ENCODE measurements around the gene FGD6.
A peak's percentile ranks its signal among the peaks of the same experiment; 100 is the strongest.
"Not testable (repeated sequence)": the region's sequence is repeated elsewhere in the genome, so short reads cannot be mapped to it uniquely, and the experiment has no call there.

Gene FGD6

GRCh38 chr12:95217377-95218149 lies at the start of gene FGD6, which contains the start of gene VEZT:
Gene FGD6, minus strand, starts transcription at chr12:95217467. Its CDS starts 227 bp downstream, at chr12:95217240.
Gene VEZT, plus strand, starts transcription at chr12:95217807. Its CDS starts 44 bp downstream, at chr12:95217851.
- peak; percentile 98 for DNase-seq

GRCh38 chr12:95266254-95266653 lies 49.0 kb upstream of the FGD6 start:
- no peak for DNase-seq

- no peak for DNase-seq
Observed at GRCh38 chr12:95265765-95266164, 48.5 kb upstream of the FGD6 start.

- DNase-seq: no peak
Observed at GRCh38 chr12:95262808-95263207, 45.5 kb upstream of the FGD6 start.

- no peak for DNase-seq
Observed at GRCh38 chr12:95261109-95261508, 43.8 kb upstream of the FGD6 start.

- DNase-seq: no peak
Observed at GRCh38 chr12:95259368-95259767, 42.1 kb upstream of the FGD6 start.

- no peak for DNase-seq
Observed at GRCh38 chr12:95258803-95259202, 41.5 kb upstream of the FGD6 start.

GRCh38 chr12:95258151-95258550 lies 40.9 kb upstream of the FGD6 start:
- DNase-seq: no peak

- DNase-seq: no peak
Observed at GRCh38 chr12:95257541-95257940, 40.3 kb upstream of the FGD6 start.

- DNase-seq: no peak
Observed at GRCh38 chr12:95253386-95253785, 36.1 kb upstream of the FGD6 start.

GRCh38 chr12:95248604-95249360 lies 31.5 kb upstream of the FGD6 start:
- DNase-seq: no peak

- DNase-seq: no peak
Observed at GRCh38 chr12:95248095-95248494, 30.8 kb upstream of the FGD6 start.

- no peak for DNase-seq
Observed at GRCh38 chr12:95244350-95244749, 27.1 kb upstream of the FGD6 start.

GRCh38 chr12:95243497-95244183 lies 26.4 kb upstream of the FGD6 start:
- DNase-seq: no peak

- DNase-seq: no peak
Observed at GRCh38 chr12:95241761-95242506, 24.7 kb upstream of the FGD6 start.

GRCh38 chr12:95241138-95241537 lies 23.9 kb upstream of the FGD6 start:
- DNase-seq: not testable (repeated sequence)

- DNase-seq: no peak
Observed at GRCh38 chr12:95240556-95240955, 23.3 kb upstream of the FGD6 start.

- DNase-seq: not testable (repeated sequence)
Observed at GRCh38 chr12:95239835-95240234, 22.6 kb upstream of the FGD6 start.

- DNase-seq: no peak
Observed at GRCh38 chr12:95239216-95239615, 21.9 kb upstream of the FGD6 start.

- DNase-seq: no peak
Observed at GRCh38 chr12:95238150-95238549, 20.9 kb upstream of the FGD6 start.

- no peak for DNase-seq
Observed at GRCh38 chr12:95237315-95237714, 20.0 kb upstream of the FGD6 start.

- not testable (repeated sequence) for DNase-seq
Observed at GRCh38 chr12:95235621-95236020, 18.4 kb upstream of the FGD6 start.

GRCh38 chr12:95234187-95234586 lies 16.9 kb upstream of the FGD6 start:
- DNase-seq: not testable (repeated sequence)

Data from stimulated activated CD4-positive, alpha-beta T cell treated with anti-CD3 and anti-CD28 coated beads, Interleukin-15, amount 100 ng/mL, for 24 hours (primary cell).